ENCODE measurements around the gene S100A10. TPM values are rescaled to one million over a fixed set of nuclear protein-coding genes. Genes with fewer than 3 reads are reported as not detected.

The S100A10 gene
- total and polyA plus RNA-seq, 2 donors from 2014 or later = 467 to 500 TPM

- DNase-seq (no peak), FAIRE-seq (no peak)
- Histone ChIP-seq H3K4me3 (ENCODE audit: low read length in 3 of 3) (no peak overlapping the region), H3K4me1 (ENCODE audit: control insufficient read depth in 2 of 3, insufficient read depth in 2 of 3, low read depth in 1 of 3, low read length in 3 of 3) (peaks cover 0 to 17% (median 3%) of the 10 kb centered on the region in 3 donors), H3K9ac (ENCODE audit: low read length in 3 of 3) (no peak overlapping the region), H3K9me3 (ENCODE audit: control insufficient read depth in 2 of 3, insufficient read depth in 1 of 3, low read length in 3 of 3) (no peaks in the 10 kb centered on the region), H3K27ac (ENCODE audit: low read depth in 2 of 2, low read length in 2 of 2) (no peak overlapping the region), H3K36me3 (ENCODE audit: control insufficient read depth in 2 of 3, insufficient read depth in 3 of 3, low read length in 3 of 3) (no peaks in the 10 kb centered on the region), H3K27me3 (ENCODE audit: control insufficient read depth, insufficient read depth, low read length) (peaks cover 2% of the 10 kb centered on the region)
- intact Hi-C loops (cut with DNase I) = no loop called here
- no peak for TF ChIP-seq CTCF (IDR thresholded peaks at IDR 0.05; ENCODE audit: borderline replicate concordance, extremely low read depth, insufficient read depth)
These were observed 27.6 kb downstream of the S100A10 start for GRCh38 chr1:151966061-151966460.

- H3K36me3 ChIP-seq (ENCODE audit: control insufficient read depth in 2 of 3, insufficient read depth in 3 of 3, low read length in 3 of 3) = no peaks in the 10 kb centered on the region
- no peak overlapping the region for H3K4me3 ChIP-seq (ENCODE audit: low read length in 3 of 3)
- H3K4me1 ChIP-seq (ENCODE audit: control insufficient read depth in 2 of 3, insufficient read depth in 2 of 3, low read depth in 1 of 3, low read length in 3 of 3) = peaks cover 0 to 17% (median 3%) of the 10 kb centered on the region in 3 donors
- intact Hi-C loops (cut with DNase I) = no loop called here
- H3K27me3 ChIP-seq (ENCODE audit: control insufficient read depth, insufficient read depth, low read length) = peaks cover 2% of the 10 kb centered on the region
- H3K27ac ChIP-seq (ENCODE audit: low read depth in 2 of 2, low read length in 2 of 2) = no peak overlapping the region
- no peaks in the 10 kb centered on the region for H3K9me3 ChIP-seq (ENCODE audit: control insufficient read depth in 2 of 3, insufficient read depth in 1 of 3, low read length in 3 of 3)
- H3K9ac ChIP-seq (ENCODE audit: low read length in 3 of 3) = no peak overlapping the region
- TF ChIP-seq CTCF (IDR thresholded peaks at IDR 0.05; ENCODE audit: borderline replicate concordance, extremely low read depth, insufficient read depth) = no peak
- DNase-seq (no peak), FAIRE-seq (no peak)
These were observed 29.1 kb downstream of the S100A10 start for GRCh38 chr1:151964510-151964909.

GRCh38 chr1:151963288-151963687 is 30.4 kb downstream of the S100A10 start:
- Histone ChIP-seq H3K9me3 (ENCODE audit: control insufficient read depth in 2 of 3, insufficient read depth in 1 of 3, low read length in 3 of 3) (no peaks in the 10 kb centered on the region), H3K4me1 (ENCODE audit: control insufficient read depth in 2 of 3, insufficient read depth in 2 of 3, low read depth in 1 of 3, low read length in 3 of 3) (peaks cover 0 to 17% (median 0%) of the 10 kb centered on the region in 3 donors), H3K27ac (ENCODE audit: low read depth in 2 of 2, low read length in 2 of 2) (no peak overlapping the region), H3K27me3 (ENCODE audit: control insufficient read depth, insufficient read depth, low read length) (no peaks in the 10 kb centered on the region), H3K9ac (ENCODE audit: low read length in 3 of 3) (no peak overlapping the region), H3K4me3 (ENCODE audit: low read length in 3 of 3) (no peak overlapping the region), H3K36me3 (ENCODE audit: control insufficient read depth in 2 of 3, insufficient read depth in 3 of 3, low read length in 3 of 3) (no peaks in the 10 kb centered on the region)
- FAIRE-seq (no peak), DNase-seq (no peak)
- intact Hi-C loops (cut with DNase I) = no loop called here
- no peak for TF ChIP-seq CTCF (IDR thresholded peaks at IDR 0.05; ENCODE audit: borderline replicate concordance, extremely low read depth, insufficient read depth)

- H3K27ac ChIP-seq (ENCODE audit: low read depth in 2 of 2, low read length in 2 of 2) = no peak overlapping the region
- no peak overlapping the region for H3K4me3 ChIP-seq (ENCODE audit: low read length in 3 of 3)
- peaks cover 0 to 17% (median 0%) of the 10 kb centered on the region in 3 donors for H3K4me1 ChIP-seq (ENCODE audit: control insufficient read depth in 2 of 3, insufficient read depth in 2 of 3, low read depth in 1 of 3, low read length in 3 of 3)
- FAIRE-seq = no peak
- no peaks in the 10 kb centered on the region for H3K27me3 ChIP-seq (ENCODE audit: control insufficient read depth, insufficient read depth, low read length)
- no peaks in the 10 kb centered on the region for H3K9me3 ChIP-seq (ENCODE audit: control insufficient read depth in 2 of 3, insufficient read depth in 1 of 3, low read length in 3 of 3)
- peak overlapping the region in 1 of 3 donors; percentile 55 for H3K9ac ChIP-seq (ENCODE audit: low read length in 3 of 3)
- intact Hi-C loops (cut with DNase I) = no loop called here
- TF ChIP-seq CTCF (IDR thresholded peaks at IDR 0.05; ENCODE audit: borderline replicate concordance, extremely low read depth, insufficient read depth) = no peak
- DNase-seq = no peak
- no peaks in the 10 kb centered on the region for H3K36me3 ChIP-seq (ENCODE audit: control insufficient read depth in 2 of 3, insufficient read depth in 3 of 3, low read length in 3 of 3)
These were observed 31.8 kb downstream of the S100A10 start for GRCh38 chr1:151961833-151962232.

All from kidney (tissue), 14 donors.